HuH-7.5 (cell line): ENCODE results near the gene SLC2A2.
A peak's percentile ranks its signal among the peaks of the same experiment; 100 is the strongest.
"Not testable (repeated sequence)": the region's sequence is repeated elsewhere in the genome, so short reads cannot be mapped to it uniquely, and the experiment has no call there.

Experiments used
- DNase-seq: peaks from one replicate; pipeline ENCODE4 v3.0.0; 2011; ENCODE audit warnings: low spot score

The SLC2A2 gene

GRCh38 chr3:170985304-170985703, 41.2 kb downstream of the SLC2A2 start:
- DNase-seq: no peak

GRCh38 chr3:170982733-170983132, 43.8 kb downstream of the SLC2A2 start:
- DNase-seq: no peak

GRCh38 chr3:170980399-170980798, 46.1 kb downstream of the SLC2A2 start:
- DNase-seq: no peak

- no peak for DNase-seq
Observed at GRCh38 chr3:170977949-170978745, 48.4 kb downstream of the SLC2A2 start.

- DNase-seq: no peak
Observed at GRCh38 chr3:170976190-170976519, 50.4 kb downstream of the SLC2A2 start.

GRCh38 chr3:170975283-170976189, 51.0 kb downstream of the SLC2A2 start:
- DNase-seq: no peak

- no peak for DNase-seq
Observed at GRCh38 chr3:170974872-170975271, 51.6 kb downstream of the SLC2A2 start.

- not testable (repeated sequence) for DNase-seq
Observed at GRCh38 chr3:170972917-170973316, 53.6 kb downstream of the SLC2A2 start.

- DNase-seq: no peak
Observed at GRCh38 chr3:170967126-170967525, 59.4 kb downstream of the SLC2A2 start.

GRCh38 chr3:170966495-170966894, 60.0 kb downstream of the SLC2A2 start:
- DNase-seq: no peak

GRCh38 chr3:170962411-170962810, 64.1 kb downstream of the SLC2A2 start:
- DNase-seq: no peak

- peak; percentile 35 for DNase-seq
Observed at GRCh38 chr3:170961616-170962400, 64.7 kb downstream of the SLC2A2 start.

- DNase-seq: no peak
Observed at GRCh38 chr3:170959457-170959856, 67.1 kb downstream of the SLC2A2 start.

GRCh38 chr3:170956647-170957046, 69.9 kb downstream of the SLC2A2 start:
- no peak for DNase-seq

- no peak for DNase-seq
Observed at GRCh38 chr3:170953736-170954135, 72.8 kb downstream of the SLC2A2 start.

GRCh38 chr3:170953229-170953628, 73.3 kb downstream of the SLC2A2 start:
- DNase-seq: no peak

GRCh38 chr3:170949211-170949610, 77.3 kb downstream of the SLC2A2 start:
- DNase-seq: no peak

GRCh38 chr3:170947018-170947769, 79.3 kb downstream of the SLC2A2 start:
- no peak for DNase-seq
